Loucy (cell line): ENCODE results near the gene OPA3.
A peak's percentile ranks its signal among the peaks of the same experiment; 100 is the strongest.

Experiments
- H2AFZ ChIP-seq: fragments of 200-600 bp; sonication (generic); 2 replicates; pipeline ENCODE4 v1.6.0; 2016; ENCODE audit warnings: antibody characterized with exemption, mild to moderate bottlenecking, low read length, moderate library complexity
- H3F3A ChIP-seq: fragments of 200-600 bp; 2 replicates; pipeline ENCODE4 v1.6.0; 2016; ENCODE audit warnings: antibody characterized with exemption, low read depth, mild to moderate bottlenecking
- H3K27me3 ChIP-seq: fragments of 200-600 bp; sonication (generic); 2 replicates; pipeline ENCODE4 v1.6.1; 2014; ENCODE audit warnings: low read length, mild to moderate bottlenecking; ENCODE audit not compliant: insufficient read depth, poor library complexity, severe bottlenecking
- H3K36me3 ChIP-seq: fragments of 200-600 bp; sonication (generic); 2 replicates; pipeline ENCODE4 v1.6.1; 2016; ENCODE audit warnings: low read length; ENCODE audit not compliant: insufficient read depth
- H3K4me1 ChIP-seq: fragments of 200-600 bp; sonication (generic); 2 replicates; pipeline ENCODE4 v1.5.1; 2014; ENCODE audit warnings: low read length, mild to moderate bottlenecking; ENCODE audit not compliant: insufficient read depth, poor library complexity, severe bottlenecking
- H3K4me2 ChIP-seq: fragments of 200-600 bp; sonication (generic); 2 replicates; pipeline ENCODE4 v1.6.0; 2014; ENCODE audit warnings: antibody characterized with exemption, low read length, low read depth, mild to moderate bottlenecking; ENCODE audit not compliant: poor library complexity, severe bottlenecking
- H3K4me3 ChIP-seq: fragments of 200-600 bp; sonication (generic); 2 replicates; pipeline ENCODE4 v1.5.1; 2014; ENCODE audit warnings: low read length, mild to moderate bottlenecking, mixed read lengths; ENCODE audit not compliant: poor library complexity, severe bottlenecking
- H3K79me2 ChIP-seq: fragments of 200-600 bp; sonication (generic); 2 replicates; pipeline ENCODE4 v1.6.1; 2014; ENCODE audit warnings: low read length; ENCODE audit not compliant: insufficient read depth
- H3K9ac ChIP-seq: fragments of 200-600 bp; sonication (generic); 2 replicates; pipeline ENCODE4 v1.6.0; 2014; ENCODE audit warnings: mild to moderate bottlenecking, low read depth, low read length, moderate library complexity; ENCODE audit not compliant: poor library complexity, severe bottlenecking
- H3K9me2 ChIP-seq: fragments of 200-600 bp; sonication (generic); replicated peaks from 2 replicates; pipeline ENCODE4 v1.6.1; 2016; ENCODE audit warnings: low read depth, low read length, mixed read lengths
- H3K9me3 ChIP-seq: fragments of 200-600 bp; sonication (generic); 2 replicates; pipeline ENCODE4 v1.6.1; 2014; ENCODE audit warnings: mild to moderate bottlenecking, antibody characterized with exemption, low read length, low read depth; ENCODE audit not compliant: insufficient read depth
- H4K20me1 ChIP-seq: fragments of 200-600 bp; sonication (generic); 2 replicates; pipeline ENCODE4 v1.6.0; 2014; ENCODE audit warnings: antibody characterized with exemption, low read length, mild to moderate bottlenecking; ENCODE audit not compliant: insufficient read depth, poor library complexity, severe bottlenecking
- CTCF ChIP-seq: fragments of 200-600 bp; sonication (generic); conservative IDR thresholded peaks from 2 replicates; pipeline ENCODE4 v1.5.1; 2014; ENCODE audit warnings: mild to moderate bottlenecking, antibody characterized with exemption, low read length
- EZH2phosphoT487 ChIP-seq: fragments of 200-600 bp; IDR thresholded peaks from 2 replicates; pipeline ENCODE4 v1.6.1; 2018; ENCODE audit warnings: antibody characterized with exemption, mild to moderate bottlenecking, moderate library complexity, borderline replicate concordance

OPA3 gene

GRCh38 chr19:45584332-45585157 lies at the start of gene OPA3:
OPA3 (minus strand) TSS chr19:45584802; CDS start chr19:45584764, 38 bp downstream.
- H3K9me3 ChIP-seq: no peaks in the 10 kb centered on the region
- peak within 1 kb of the TSS; percentile 97 for H2AFZ ChIP-seq
- no peaks in the 10 kb centered on the region for H3K9me2 ChIP-seq
- H3K4me3 ChIP-seq: peak within 1 kb of the TSS; percentile 94
- H3K4me2 ChIP-seq: peak within 1 kb of the TSS; percentile 79
- peak within 1 kb of the TSS; percentile 95 for H3K9ac ChIP-seq
- H3F3A ChIP-seq: no peaks in the 10 kb centered on the region
- H3K4me1 ChIP-seq: peaks cover 11% of the 10 kb centered on the region
- TF ChIP-seq CTCF (no peak), EZH2phosphoT487 (no peak)
- peaks cover 31% of the 10 kb centered on the region for H3K79me2 ChIP-seq
- peaks cover under 1% of the 10 kb centered on the region for H4K20me1 ChIP-seq
- no peaks in the 10 kb centered on the region for H3K27me3 ChIP-seq
- H3K36me3 ChIP-seq: no peaks in the 10 kb centered on the region

- Histone ChIP-seq H3K79me2 (no peaks in the 10 kb centered on the region), H3K36me3 (no peaks in the 10 kb centered on the region), H3K9me2 (no peaks in the 10 kb centered on the region), H2AFZ (no peak overlapping the region), H3K4me3 (no peak overlapping the region), H4K20me1 (no peaks in the 10 kb centered on the region), H3K4me2 (no peak overlapping the region), H3K9me3 (no peaks in the 10 kb centered on the region), H3F3A (no peaks in the 10 kb centered on the region), H3K4me1 (peaks cover 3% of the 10 kb centered on the region), H3K27me3 (no peaks in the 10 kb centered on the region), H3K9ac (no peak overlapping the region)
- TF ChIP-seq CTCF (no peak), EZH2phosphoT487 (no peak)
These were observed 48.0 kb upstream of the OPA3 start for GRCh38 chr19:45632468-45633196.

GRCh38 chr19:45630463-45630862 lies 45.9 kb upstream of the OPA3 start:
- no peak for TF ChIP-seq EZH2phosphoT487
- no peak for TF ChIP-seq CTCF
- H4K20me1 ChIP-seq: no peaks in the 10 kb centered on the region
- no peaks in the 10 kb centered on the region for H3K36me3 ChIP-seq
- H3K79me2 ChIP-seq: no peaks in the 10 kb centered on the region
- no peaks in the 10 kb centered on the region for H3K9me3 ChIP-seq
- H3K4me2 ChIP-seq: peak overlapping the region; percentile 31
- H3K27me3 ChIP-seq: no peaks in the 10 kb centered on the region
- H3F3A ChIP-seq: no peaks in the 10 kb centered on the region
- H3K9me2 ChIP-seq: no peaks in the 10 kb centered on the region
- H2AFZ ChIP-seq: no peak overlapping the region
- no peak overlapping the region for H3K4me3 ChIP-seq
- no peak overlapping the region for H3K9ac ChIP-seq
- H3K4me1 ChIP-seq: peaks cover 3% of the 10 kb centered on the region
